Measurements from ENCODE around the gene FGF21.

DNA sequence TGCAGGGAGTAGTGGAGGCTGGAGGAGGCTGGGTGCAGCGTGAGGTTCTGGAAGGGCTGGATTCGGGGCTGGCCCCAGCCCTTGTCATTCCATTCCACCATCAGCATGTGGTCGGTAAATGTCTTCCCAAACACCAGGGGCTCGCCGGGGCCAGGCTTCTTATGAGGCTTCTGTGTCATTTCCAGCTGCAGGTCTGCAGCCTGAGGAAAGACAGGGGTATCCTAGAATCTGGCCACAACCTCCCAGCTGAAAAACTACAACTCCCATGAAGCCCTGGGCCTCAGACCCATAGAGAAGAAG is 51.1 kb downstream of the FGF21 start:
- no peak for TF ChIP-seq POLR2A (IDR thresholded peaks at IDR 0.05; ENCODE audit: extremely low read depth, insufficient read length)
- TF ChIP-seq, protein P1, sequence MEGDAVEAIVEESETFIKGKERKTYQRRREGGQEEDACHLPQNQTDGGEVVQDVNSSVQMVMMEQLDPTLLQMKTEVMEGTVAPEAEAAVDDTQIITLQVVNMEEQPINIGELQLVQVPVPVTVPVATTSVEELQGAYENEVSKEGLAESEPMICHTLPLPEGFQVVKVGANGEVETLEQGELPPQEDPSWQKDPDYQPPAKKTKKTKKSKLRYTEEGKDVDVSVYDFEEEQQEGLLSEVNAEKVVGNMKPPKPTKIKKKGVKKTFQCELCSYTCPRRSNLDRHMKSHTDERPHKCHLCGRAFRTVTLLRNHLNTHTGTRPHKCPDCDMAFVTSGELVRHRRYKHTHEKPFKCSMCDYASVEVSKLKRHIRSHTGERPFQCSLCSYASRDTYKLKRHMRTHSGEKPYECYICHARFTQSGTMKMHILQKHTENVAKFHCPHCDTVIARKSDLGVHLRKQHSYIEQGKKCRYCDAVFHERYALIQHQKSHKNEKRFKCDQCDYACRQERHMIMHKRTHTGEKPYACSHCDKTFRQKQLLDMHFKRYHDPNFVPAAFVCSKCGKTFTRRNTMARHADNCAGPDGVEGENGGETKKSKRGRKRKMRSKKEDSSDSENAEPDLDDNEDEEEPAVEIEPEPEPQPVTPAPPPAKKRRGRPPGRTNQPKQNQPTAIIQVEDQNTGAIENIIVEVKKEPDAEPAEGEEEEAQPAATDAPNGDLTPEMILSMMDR (IDR thresholded peaks at IDR 0.05; ENCODE audit: low read depth, low read length) = no peak
